GM12872 (cell line): ENCODE measurements around the gene CUX1.

Source experiments
- CTCF ChIP-seq: IDR thresholded peaks from 3 replicates; pipeline ENCODE4 v1.5.1; 2011; ENCODE audit warnings: low read depth, mild to moderate bottlenecking, low read length, moderate library complexity; ENCODE audit not compliant: insufficient read depth

The CUX1 gene

GRCh38 chr7:101846800-101847538, 29.5 kb downstream of the CUX1 start:
- TF ChIP-seq CTCF: no peak

GRCh38 chr7:101848208-101848951, 31.0 kb downstream of the CUX1 start:
- no peak for TF ChIP-seq CTCF

- TF ChIP-seq CTCF: no peak
Observed at GRCh38 chr7:101853684-101854083, 36.3 kb downstream of the CUX1 start.

GRCh38 chr7:101854084-101854865, 36.8 kb downstream of the CUX1 start:
- TF ChIP-seq CTCF: no peak

GRCh38 chr7:101856473-101857357, 39.3 kb downstream of the CUX1 start:
- peak; percentile 43 for TF ChIP-seq CTCF

GRCh38 chr7:101857358-101857811, 40.0 kb downstream of the CUX1 start:
- no peak for TF ChIP-seq CTCF
